Uterus (tissue), 4 donors: ENCODE measurements around the gene FAM9C. TPM values are rescaled to one million over a fixed set of nuclear protein-coding genes. Genes with fewer than 3 reads are reported as not detected.

ENCODE experiments used
- DNase-seq, 2 donors: peaks; one replicate each; pipeline ENCODE4 v3.0.0-alpha.2; 2019 to 2020
- H3K27ac ChIP-seq, 2 donors: fragments of 200-600 bp; sonication (generic); 1 replicate in 1 of 2; 2 replicates in 1 of 2; pipeline ENCODE4 v1.5.1; 2016 to 2018
- H3K27me3 ChIP-seq, 2 donors: fragments of 200-600 bp; sonication (generic); one replicate each; pipeline ENCODE4 v1.5.1; 2018 to 2019; ENCODE audit warnings: control low read depth in 1 of 2
- H3K36me3 ChIP-seq, 2 donors: fragments of 200-600 bp; sonication (generic); one replicate each; pipeline ENCODE4 v1.5.1; 2019; ENCODE audit warnings: control low read depth in 1 of 2
- H3K4me1 ChIP-seq, 2 donors: fragments of 200-600 bp; sonication (generic); one replicate each; pipeline ENCODE4 v1.5.1; 2018 to 2019; ENCODE audit warnings: control low read depth in 1 of 2
- H3K4me3 ChIP-seq, 2 donors: fragments of 200-600 bp; sonication (generic); 1 replicate in 1 of 2; 2 replicates in 1 of 2; pipeline ENCODE4 v1.5.1; 2018 to 2019; ENCODE audit warnings: mild to moderate bottlenecking in 1 of 2
- H3K9me3 ChIP-seq, 2 donors: fragments of 200-600 bp; sonication (generic); one replicate each; pipeline ENCODE4 v1.5.1; 2019; ENCODE audit warnings: control low read depth in 1 of 2
- CTCF ChIP-seq, 4 experiments: fragments of 200-600 bp in 2 of 4; fragments of 450-650 bp in 2 of 4; sonication (generic) in 2 of 4; IDR thresholded peaks; one replicate each; pipeline ENCODE4 v1.5.1; 2016 to 2019; ENCODE audit warnings: antibody characterized with exemption in 4 of 4, mild to moderate bottlenecking in 2 of 4, moderate library complexity in 1 of 4
- POLR2A ChIP-seq, 2 donors: fragments of 450-650 bp; IDR thresholded peaks; one replicate each; pipeline ENCODE4 v1.6.1; 2016; ENCODE audit warnings: antibody characterized with exemption in 2 of 2, mild to moderate bottlenecking in 1 of 2, moderate library complexity in 1 of 2
- intact Hi-C: fragments of 100-400 bp; cut with DNase I; formaldehyde crosslinking; loops from one replicate; pipeline ENCODE4 v1.15.1; 2023; ENCODE audit warnings: low total_unique reads
- total RNA-seq, 4 donors: library from RNA; depleted of rRNA in 3 of 4; stranded (reverse); fragments of >200 nt in 3 of 4; gene quantifications; one replicate each; pipeline versions ENCODE4 v1.1.0 to v1.2.4, GENCODE V29; 2014 to 2023
- donor health status: DM: yes; HTN: yes; CAD: no.

Gene FAM9C
- total RNA-seq, 4 donors from 2014 or later: 0.07 TPM; not detected in 3

GRCh38 chrX:12991575-12991974 lies 52.8 kb downstream of the FAM9C start:
- Histone ChIP-seq H3K27me3 (no peaks in the 10 kb centered on the region), H3K4me3 (no peak overlapping the region), H3K4me1 (no peaks in the 10 kb centered on the region), H3K27ac (no peak overlapping the region), H3K9me3 (no peaks in the 10 kb centered on the region), H3K36me3 (no peaks in the 10 kb centered on the region)
- TF ChIP-seq CTCF (IDR thresholded peaks at IDR 0.05) (no peak), POLR2A (IDR thresholded peaks at IDR 0.05) (no peak)
- no peak for DNase-seq
- intact Hi-C loops: no loop called here

- Histone ChIP-seq H3K4me3 (no peak overlapping the region), H3K9me3 (no peaks in the 10 kb centered on the region), H3K27me3 (no peaks in the 10 kb centered on the region), H3K36me3 (no peaks in the 10 kb centered on the region), H3K27ac (no peak overlapping the region), H3K4me1 (no peaks in the 10 kb centered on the region)
- TF ChIP-seq POLR2A (IDR thresholded peaks at IDR 0.05) (no peak), CTCF (IDR thresholded peaks at IDR 0.05) (no peak)
- intact Hi-C loops: no loop called here
- no peak for DNase-seq
Observed at GRCh38 chrX:12989461-12989860, 55.0 kb downstream of the FAM9C start.

GRCh38 chrX:12988797-12989196 lies 55.6 kb downstream of the FAM9C start:
- TF ChIP-seq CTCF (IDR thresholded peaks at IDR 0.05) (no peak), POLR2A (IDR thresholded peaks at IDR 0.05) (no peak)
- no peaks in the 10 kb centered on the region for H3K27me3 ChIP-seq
- H3K4me1 ChIP-seq: no peaks in the 10 kb centered on the region
- H3K4me3 ChIP-seq: no peak overlapping the region
- H3K27ac ChIP-seq: no peak overlapping the region
- intact Hi-C loops: no loop called here
- DNase-seq: no peak
- H3K36me3 ChIP-seq: no peaks in the 10 kb centered on the region
- no peaks in the 10 kb centered on the region for H3K9me3 ChIP-seq

GRCh38 chrX:12987900-12988594 lies 56.4 kb downstream of the FAM9C start:
- Histone ChIP-seq H3K9me3 (no peaks in the 10 kb centered on the region), H3K4me1 (no peaks in the 10 kb centered on the region), H3K27me3 (no peaks in the 10 kb centered on the region), H3K4me3 (no peak overlapping the region), H3K27ac (no peak overlapping the region), H3K36me3 (no peaks in the 10 kb centered on the region)
- intact Hi-C loops: no loop called here
- TF ChIP-seq POLR2A (IDR thresholded peaks at IDR 0.05) (no peak), CTCF (IDR thresholded peaks at IDR 0.05) (no peak)
- DNase-seq: no peak

- Histone ChIP-seq H3K27me3 (no peaks in the 10 kb centered on the region), H3K36me3 (no peaks in the 10 kb centered on the region), H3K27ac (no peak overlapping the region), H3K9me3 (no peaks in the 10 kb centered on the region), H3K4me3 (no peak overlapping the region), H3K4me1 (no peaks in the 10 kb centered on the region)
- intact Hi-C loops: no loop called here
- TF ChIP-seq CTCF (IDR thresholded peaks at IDR 0.05) (no peak), POLR2A (IDR thresholded peaks at IDR 0.05) (no peak)
- DNase-seq: no peak
Observed at GRCh38 chrX:12987340-12987739, 57.1 kb downstream of the FAM9C start.
